Transverse colon (tissue), 4 donors: ENCODE measurements around the gene ABHD15.

Experiments
- EP300 ChIP-seq: sonication (generic); formaldehyde crosslinking; IDR thresholded peaks from one replicate; pipeline ENCODE4 v1.6.1; 2017; ENCODE audit warnings: antibody characterized with exemption, low read depth
- POLR2A ChIP-seq: fragments of 450-650 bp; IDR thresholded peaks from one replicate; pipeline ENCODE4 v1.6.1; 2016; ENCODE audit warnings: antibody characterized with exemption, mild to moderate bottlenecking, moderate library complexity
- POLR2AphosphoS5 ChIP-seq, 3 donors: sonication (generic); formaldehyde crosslinking; IDR thresholded peaks; one replicate each; pipeline ENCODE4 v1.6.1; 2016; ENCODE audit warnings: antibody characterized with exemption in 3 of 3
- TF ChIP-seq, protein P1 (sequence below), 5 experiments: fragments of 200-600 bp in 3 of 5; fragments of 450-650 bp in 2 of 5; sonication (generic) in 3 of 5; IDR thresholded peaks; 1 replicate in 2 of 5; 2 replicates in 3 of 5; pipeline ENCODE4 v1.5.1; 2016 to 2017; ENCODE audit warnings: antibody characterized with exemption in 5 of 5, inconsistent platforms in 3 of 5, mild to moderate bottlenecking in 2 of 5, moderate library complexity in 1 of 5

DNA sequence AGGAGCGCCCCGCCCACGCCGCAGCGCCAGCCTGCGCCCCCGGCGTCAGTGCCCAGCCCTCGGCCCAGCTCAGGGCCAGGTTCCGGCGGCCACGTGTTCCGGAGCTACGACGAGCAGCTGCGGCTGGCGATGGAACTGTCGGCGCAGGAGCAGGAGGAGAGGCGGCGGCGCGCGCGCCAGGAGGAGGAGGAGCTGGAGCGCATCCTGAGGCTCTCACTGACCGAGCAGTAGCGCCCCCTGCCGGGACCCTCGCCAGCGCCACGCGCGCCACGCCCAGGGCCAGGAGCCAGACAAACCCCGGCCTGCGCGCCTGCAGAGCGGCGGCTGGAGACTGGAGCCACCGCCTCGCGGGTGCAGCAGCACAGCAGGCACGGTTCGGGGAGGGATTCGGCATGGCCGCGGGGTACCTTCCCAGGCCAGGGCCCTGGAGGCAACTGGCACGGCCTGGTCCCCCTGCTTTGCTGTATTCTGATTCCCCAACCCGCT, 46.6 kb upstream of the ABHD15 start:
- TF ChIP-seq, protein P1, sequence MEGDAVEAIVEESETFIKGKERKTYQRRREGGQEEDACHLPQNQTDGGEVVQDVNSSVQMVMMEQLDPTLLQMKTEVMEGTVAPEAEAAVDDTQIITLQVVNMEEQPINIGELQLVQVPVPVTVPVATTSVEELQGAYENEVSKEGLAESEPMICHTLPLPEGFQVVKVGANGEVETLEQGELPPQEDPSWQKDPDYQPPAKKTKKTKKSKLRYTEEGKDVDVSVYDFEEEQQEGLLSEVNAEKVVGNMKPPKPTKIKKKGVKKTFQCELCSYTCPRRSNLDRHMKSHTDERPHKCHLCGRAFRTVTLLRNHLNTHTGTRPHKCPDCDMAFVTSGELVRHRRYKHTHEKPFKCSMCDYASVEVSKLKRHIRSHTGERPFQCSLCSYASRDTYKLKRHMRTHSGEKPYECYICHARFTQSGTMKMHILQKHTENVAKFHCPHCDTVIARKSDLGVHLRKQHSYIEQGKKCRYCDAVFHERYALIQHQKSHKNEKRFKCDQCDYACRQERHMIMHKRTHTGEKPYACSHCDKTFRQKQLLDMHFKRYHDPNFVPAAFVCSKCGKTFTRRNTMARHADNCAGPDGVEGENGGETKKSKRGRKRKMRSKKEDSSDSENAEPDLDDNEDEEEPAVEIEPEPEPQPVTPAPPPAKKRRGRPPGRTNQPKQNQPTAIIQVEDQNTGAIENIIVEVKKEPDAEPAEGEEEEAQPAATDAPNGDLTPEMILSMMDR (IDR thresholded peaks at IDR 0.05) = peak; percentile 65 to 93 (median 87)
- TF ChIP-seq POLR2AphosphoS5 (IDR thresholded peaks at IDR 0.05) = peak in 2 of 3 donors; percentile 18 to 60
- no peak for TF ChIP-seq EP300
- no peak for TF ChIP-seq POLR2A
